GM06990 (cell line): ENCODE data around the gene RPL41.
A peak's percentile ranks its signal among the peaks of the same experiment; 100 is the strongest.

Experiments used
- DNase-seq: peaks from one replicate; pipeline ENCODE4 v3.0.0-alpha.2; 2011; ENCODE audit not compliant: insufficient read length; ENCODE audit errors: extremely low read depth
- H3K27me3 ChIP-seq: replicated peaks from 2 replicates; pipeline ENCODE4 v1.6.0; 2011; ENCODE audit warnings: low read length; ENCODE audit not compliant: control insufficient read depth, insufficient read depth
- H3K36me3 ChIP-seq: 2 replicates; pipeline ENCODE4 v1.5.1; 2011; ENCODE audit warnings: low read length; ENCODE audit not compliant: control insufficient read depth, insufficient read depth
- H3K4me3 ChIP-seq: replicated peaks from 2 replicates; pipeline ENCODE4 v1.5.1; 2011; ENCODE audit warnings: low read depth, mild to moderate bottlenecking, control low read depth, low read length
- CTCF ChIP-seq: IDR thresholded peaks from 2 replicates; pipeline ENCODE4 v1.5.1; 2011; ENCODE audit warnings: low read length, control low read depth, mild to moderate bottlenecking, inconsistent platforms; ENCODE audit not compliant: insufficient read depth, poor library complexity, severe bottlenecking

The RPL41 gene

GRCh38 chr12:56158926-56159461 lies 42.6 kb downstream of the RPL41 start:
- H3K4me3 ChIP-seq = peak overlapping the region; percentile 91
- DNase-seq = no peak
- no peak for TF ChIP-seq CTCF
- H3K27me3 ChIP-seq = no peaks in the 10 kb centered on the region
- peaks cover 32% of the 10 kb centered on the region for H3K36me3 ChIP-seq

- no peak for TF ChIP-seq CTCF
- Histone ChIP-seq H3K4me3 (peak overlapping the region; percentile 91), H3K27me3 (no peaks in the 10 kb centered on the region), H3K36me3 (peaks cover 32% of the 10 kb centered on the region)
- DNase-seq = no peak
Measured at GRCh38 chr12:56159482-56160192, 43.2 kb downstream of the RPL41 start.

- TF ChIP-seq CTCF = no peak
- peak overlapping the region; percentile 91 for H3K4me3 ChIP-seq
- H3K36me3 ChIP-seq = peaks cover 34% of the 10 kb centered on the region
- no peaks in the 10 kb centered on the region for H3K27me3 ChIP-seq
- DNase-seq = peak; percentile 35
Measured at GRCh38 chr12:56160193-56160763, 43.8 kb downstream of the RPL41 start.

GRCh38 chr12:56160894-56161689 lies 44.7 kb downstream of the RPL41 start:
- peaks cover 37% of the 10 kb centered on the region for H3K36me3 ChIP-seq
- TF ChIP-seq CTCF = no peak
- DNase-seq = no peak
- H3K4me3 ChIP-seq = peak overlapping the region; percentile 91
- no peaks in the 10 kb centered on the region for H3K27me3 ChIP-seq

GRCh38 chr12:56161690-56162351 lies 45.4 kb downstream of the RPL41 start:
- DNase-seq = no peak
- no peak for TF ChIP-seq CTCF
- Histone ChIP-seq H3K27me3 (no peaks in the 10 kb centered on the region), H3K36me3 (peaks cover 37% of the 10 kb centered on the region), H3K4me3 (no peak overlapping the region)
